ENCODE data around the gene RIN1. TPM values are rescaled to one million over a fixed set of nuclear protein-coding genes. Genes with fewer than 3 reads are reported as not detected.

Gene RIN1
- total and polyA plus RNA-seq, 9 of the 15 experiments (the other 6 are each of a cell fraction or from before 2014, with no cell fraction given): 0.01 to 1.2 (median 0.45) TPM; not detected in 1

- Histone ChIP-seq H3K79me2 (ENCODE audit: control insufficient read depth, insufficient read depth, low read length) (no peaks in the 10 kb centered on the region), H3K4me2 (ENCODE audit: insufficient read depth, low read length) (peak overlapping the region; percentile 85), H3K27ac (ENCODE audit: extremely low read depth, low read depth, low read length) (peak overlapping the region; percentile 60), H3K9me3 (replicated peaks; ENCODE audit: control insufficient read depth, insufficient read depth, low read depth, low read length) (no peaks in the 10 kb centered on the region), H4K20me1 (replicated peaks; ENCODE audit: control insufficient read depth, insufficient read depth, low read length) (no peaks in the 10 kb centered on the region), H3K4me1 (replicated peaks in 1 of 2; ENCODE audit: control insufficient read depth in 2 of 2, insufficient read depth in 2 of 2, low read length in 2 of 2) (peaks cover 23 to 66% of the 10 kb centered on the region in 2 experiments), H3K36me3 (ENCODE audit: control insufficient read depth, insufficient read depth, low read length) (no peaks in the 10 kb centered on the region), H3K27me3 (ENCODE audit: control insufficient read depth in 2 of 2, insufficient read depth in 2 of 2, low read length in 2 of 2) (no peaks in the 10 kb centered on the region), H3K4me3 (peak overlapping the region; percentile 49), H3K9me1 (ENCODE audit: control insufficient read depth, insufficient read depth, low read length) (no peaks in the 10 kb centered on the region), H3K9ac (ENCODE audit: insufficient read depth in 1 of 2, low read depth in 2 of 2, low read length in 2 of 2) (peak overlapping the region; percentile 38 to 89), H2AFZ (ENCODE audit: low read depth, low read length) (peak overlapping the region; percentile 98)
- ATAC-seq: peak; percentile 94
- peak; percentile 98 for FAIRE-seq
- ChIA-PET POLR2A (interaction anchor here (0.5 to 2.6 kb wide), 18 partner anchors 9 to 543 kb away, joined by 3 to 16 read pairs (median 4); partner anchors contain the start of genes PELI3, RBM4B and YIF1A), CTCF (ENCODE audit: low intra/inter-chr PET ratio) (interaction anchor here (0.9 to 2.9 kb wide), 7 partner anchors 9 to 365 kb away, joined by 3 to 37 read pairs (median 4); partner anchors contain the start of genes MRPL11 and RBM4B)
- in situ Hi-C loops (cut with MboI) (no loop called here), intact Hi-C loops (cut with micrococcal nuclease) (loop anchor here (1.0 to 2.0 kb wide), 3 partner anchors 16 to 76 kb away; partner anchors contain the start of gene RIN1)
- peak; percentile 98 to 99 (median 98) for DNase-seq (ENCODE audit: extremely low read depth in 1 of 4, low spot score in 3 of 4)
- no TSS peak for BruUV-seq (replicated peaks)
- WGBS (ENCODE audit: insufficient coverage, low coverage, missing lambda C conversion rate): 6% methylated on average over 31 of the region's 52 CpGs
- TF ChIP-seq HCFC1 (IDR thresholded peaks at IDR 0.05; ENCODE audit: low read depth, low read length): no peak
- no peak for TF ChIP-seq ARNT (IDR thresholded peaks at IDR 0.05)
- no peak for TF ChIP-seq ESRRB (CRISPR knock-in tag; IDR thresholded peaks at IDR 0.05; ENCODE audit: borderline replicate concordance)
- no peak for TF ChIP-seq BHLHE40 (IDR thresholded peaks at IDR 0.05; ENCODE audit: low read length)
- no peak for TF ChIP-seq NUFIP1 (IDR thresholded peaks at IDR 0.05; ENCODE audit: partially characterized antibody)
- no peak for TF ChIP-seq POLR2AphosphoS2 (IDR thresholded peaks at IDR 0.05; ENCODE audit: low read length)
- TF ChIP-seq HDAC1 (IDR thresholded peaks at IDR 0.05): no peak
- TF ChIP-seq POLR2B (IDR thresholded peaks at IDR 0.05; ENCODE audit: low read depth, partially characterized antibody): no peak
- no peak for TF ChIP-seq HOXB6 (CRISPR knock-in tag; IDR thresholded peaks at IDR 0.05; ENCODE audit: borderline replicate concordance)
- no peak for TF ChIP-seq SMAD3 (CRISPR knock-in tag; conservative IDR thresholded peaks at IDR 0.05)
- TF ChIP-seq FOS (IDR thresholded peaks at IDR 0.05; ENCODE audit: extremely low read depth, insufficient read length): no peak
- no peak for TF ChIP-seq RFX1 (IDR thresholded peaks at IDR 0.05)
- TF ChIP-seq ZNF184 (CRISPR knock-in tag; IDR thresholded peaks at IDR 0.05): no peak
- TF ChIP-seq RBFOX2 (IDR thresholded peaks at IDR 0.05; ENCODE audit: low read depth, low read length): no peak; the same call in 1 of the 2 replicates
- no peak for TF ChIP-seq ZNF668 (CRISPR knock-in tag; IDR thresholded peaks at IDR 0.05)
- no peak for TF ChIP-seq ZNF518B (CRISPR knock-in tag; IDR thresholded peaks at IDR 0.05)
- no peak for TF ChIP-seq ZNF398 (CRISPR knock-in tag; IDR thresholded peaks at IDR 0.05)
Measured at GRCh38 chr11:66312549-66313320, 23.5 kb downstream of the RIN1 start.

Data from K562 (cell line).